IMR-90 (cell line): ENCODE measurements around the gene ZNF266.

Experiments used
- CTCF ChIP-seq: conservative IDR thresholded peaks from 2 replicates; pipeline ENCODE4 v1.5.1; 2012; ENCODE audit warnings: mild to moderate bottlenecking, low read depth, low read length, improper control_type of control experiment
- FOS ChIP-seq: fragments of 150-350 bp; IDR thresholded peaks from 2 replicates; pipeline ENCODE4 v1.6.1; 2016; ENCODE audit warnings: low read depth, low read length
- POLR2A ChIP-seq: IDR thresholded peaks from 2 replicates; pipeline ENCODE4 v1.6.1; 2012; ENCODE audit warnings: mild to moderate bottlenecking, low read depth, low read length
- RAD21 ChIP-seq: IDR thresholded peaks from 2 replicates; pipeline ENCODE4 v1.6.1; 2012; ENCODE audit warnings: low read length, improper control_type of control experiment

GRCh38 chr19:9456018-9456689 is 20.8 kb upstream of the ZNF266 start:
- TF ChIP-seq POLR2A (no peak), CTCF (no peak), RAD21 (no peak), FOS (no peak)
